Tibial nerve (tissue), 4 donors: Measurements from ENCODE around the gene ZC3H10. TPM values are rescaled to one million over a fixed set of nuclear protein-coding genes. Genes with fewer than 3 reads are reported as not detected.

Experiments used
- DNase-seq, 2 donors: peaks; one replicate each; pipeline ENCODE4 v3.0.0-alpha.2; 2019; ENCODE audit warnings: low spot score in 2 of 2
- H3K27ac ChIP-seq, 4 donors: fragments of 200-600 bp; sonication (generic) in 3 of 4; one replicate each; pipeline ENCODE4 v1.5.1; 2017 to 2019; ENCODE audit warnings: mild to moderate bottlenecking in 1 of 4
- H3K27me3 ChIP-seq, 2 donors: fragments of 200-600 bp; sonication (generic) in 1 of 2; one replicate each; pipeline versions ENCODE4 v1.5.1 to v1.6.0; 2017 to 2019
- H3K36me3 ChIP-seq, 3 donors: fragments of 200-600 bp; sonication (generic); one replicate each; pipeline ENCODE4 v1.5.1; 2018 to 2019
- H3K4me1 ChIP-seq, 4 donors: fragments of 200-600 bp; sonication (generic) in 3 of 4; one replicate each; pipeline ENCODE4 v1.5.1; 2017 to 2019
- H3K4me3 ChIP-seq, 4 donors: fragments of 200-600 bp; sonication (generic) in 3 of 4; one replicate each; pipeline ENCODE4 v1.5.1; 2017 to 2019; ENCODE audit warnings: mild to moderate bottlenecking in 1 of 4, moderate library complexity in 1 of 4
- H3K9me3 ChIP-seq, 4 donors: fragments of 200-600 bp; sonication (generic) in 3 of 4; one replicate each; pipeline ENCODE4 v1.5.1; 2017 to 2019
- CTCF ChIP-seq, 5 experiments: fragments of 200-600 bp in 3 of 5; fragments of 450-650 bp in 2 of 5; sonication (generic) in 3 of 5; IDR thresholded peaks; one replicate each; pipeline ENCODE4 v1.5.1; 2016 to 2019; ENCODE audit warnings: antibody characterized with exemption in 5 of 5, mild to moderate bottlenecking in 3 of 5, moderate library complexity in 2 of 5
- EP300 ChIP-seq, 2 donors: sonication (generic); formaldehyde crosslinking; IDR thresholded peaks; one replicate each; pipeline ENCODE4 v1.6.1; 2017; ENCODE audit warnings: antibody characterized with exemption in 2 of 2, mild to moderate bottlenecking in 1 of 2
- POLR2A ChIP-seq, 2 donors: fragments of 450-650 bp; IDR thresholded peaks; one replicate each; pipeline ENCODE4 v1.6.1; 2017; ENCODE audit warnings: antibody characterized with exemption in 2 of 2, mild to moderate bottlenecking in 2 of 2, moderate library complexity in 2 of 2
- WGBS, 2 donors: methylation state at CpG; one replicate each; pipeline ENCODE4 v1.1.5; 2018; 5-methylcytosine and 5-hydroxymethylcytosine counted together
- total RNA-seq, 4 donors: library from RNA; depleted of rRNA; stranded (reverse); fragments of >200 nt; gene quantifications; one replicate each; pipeline ENCODE4 v1.1.0, GENCODE V29; 2016

ZC3H10 gene
- total RNA-seq, 4 donors from 2014 or later = 2.9 to 5.1 (median 4.8) TPM

DNA sequence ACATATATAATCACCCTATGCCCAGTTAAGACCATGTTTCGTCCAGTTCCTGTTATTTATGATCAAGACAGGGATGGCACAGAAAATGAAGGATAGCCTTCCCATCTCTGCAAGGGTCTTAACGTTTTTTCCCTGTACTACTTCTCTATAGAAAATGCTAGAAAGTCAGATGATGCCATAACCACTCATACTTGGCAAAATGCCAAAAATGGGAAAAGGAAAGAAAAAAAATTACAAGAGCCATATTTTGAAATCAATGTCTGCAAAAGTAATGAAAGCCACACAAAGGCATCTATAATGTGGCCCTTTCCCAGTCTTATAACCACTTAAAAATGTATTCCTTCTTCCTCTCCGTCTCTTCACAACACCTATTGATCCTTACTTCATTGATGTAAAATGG lies 32.5 kb downstream of the ZC3H10 start:
- no peak overlapping the region for H3K4me3 ChIP-seq
- no peaks in the 10 kb centered on the region for H3K27me3 ChIP-seq
- no peak for TF ChIP-seq POLR2A (IDR thresholded peaks at IDR 0.05)
- TF ChIP-seq CTCF (IDR thresholded peaks at IDR 0.05) = no peak
- TF ChIP-seq EP300 (IDR thresholded peaks at IDR 0.05) = peak in 1 of 2 donors; percentile 28
- no peaks in the 10 kb centered on the region for H3K9me3 ChIP-seq
- H3K36me3 ChIP-seq = peaks cover 0 to 5% (median 0%) of the 10 kb centered on the region in 3 donors
- WGBS, 2 donors = 56 to 57% methylated on average over 3 of the region's 3 CpGs
- H3K4me1 ChIP-seq = peaks cover 0 to 51% (median 14%) of the 10 kb centered on the region in 4 donors
- no peak for DNase-seq
- H3K27ac ChIP-seq = peak overlapping the region in 1 of 4 donors; percentile 96

- peak in 1 of 2 donors; percentile 25 for DNase-seq
- no peaks in the 10 kb centered on the region for H3K9me3 ChIP-seq
- peaks cover 0 to 5% (median 0%) of the 10 kb centered on the region in 3 donors for H3K36me3 ChIP-seq
- no peak for TF ChIP-seq EP300 (IDR thresholded peaks at IDR 0.05)
- peak in 4 of 5 experiments; percentile 10 to 64 (median 41) for TF ChIP-seq CTCF (IDR thresholded peaks at IDR 0.05)
- no peak for TF ChIP-seq POLR2A (IDR thresholded peaks at IDR 0.05)
- peak overlapping the region; percentile 87 to 96 (median 92) for H3K27ac ChIP-seq
- H3K4me1 ChIP-seq = peaks cover 0 to 44% (median 12%) of the 10 kb centered on the region in 4 donors
- 6 to 9% methylated on average over 12 of the region's 12 CpGs for WGBS, 2 donors
- peak overlapping the region; percentile 55 to 74 (median 71) for H3K4me3 ChIP-seq
- H3K27me3 ChIP-seq = no peaks in the 10 kb centered on the region
Measured at GRCh38 chr12:56151672-56152131, 33.6 kb downstream of the ZC3H10 start.

GRCh38 chr12:56152132-56152755 lies 34.2 kb downstream of the ZC3H10 start, which contains the start of gene MYL6B:
Gene MYL6B, plus strand, starts transcription at chr12:56152587. Its CDS starts 1,332 bp downstream, at chr12:56153919.
- H3K4me1 ChIP-seq = peaks cover 0 to 44% (median 12%) of the 10 kb centered on the region in 4 donors
- no peaks in the 10 kb centered on the region for H3K27me3 ChIP-seq
- H3K4me3 ChIP-seq = peak within 1 kb of the TSS; percentile 55 to 74 (median 71)
- H3K36me3 ChIP-seq = peaks cover 0 to 5% (median 0%) of the 10 kb centered on the region in 3 donors
- H3K27ac ChIP-seq = peak within 1 kb of the TSS; percentile 87 to 96 (median 92)
- 0% methylated on average over 34 to 37 of the region's 37 CpGs for WGBS, 2 donors
- no peaks in the 10 kb centered on the region for H3K9me3 ChIP-seq
- peak; percentile 89 for DNase-seq
- TF ChIP-seq CTCF (IDR thresholded peaks at IDR 0.05) = peak in 1 of 5 experiments; percentile 15
- peak; percentile 93 to 95 for TF ChIP-seq EP300 (IDR thresholded peaks at IDR 0.05)
- TF ChIP-seq POLR2A (IDR thresholded peaks at IDR 0.05) = peak; percentile 43 to 62

GRCh38 chr12:56152756-56153677 lies 35.0 kb downstream of the ZC3H10 start:
- peak overlapping the region; percentile 87 to 96 (median 92) for H3K27ac ChIP-seq
- H3K4me1 ChIP-seq = peaks cover 0 to 46% (median 14%) of the 10 kb centered on the region in 4 donors
- no peaks in the 10 kb centered on the region for H3K9me3 ChIP-seq
- TF ChIP-seq CTCF (IDR thresholded peaks at IDR 0.05) (no peak), EP300 (IDR thresholded peaks at IDR 0.05) (no peak), POLR2A (IDR thresholded peaks at IDR 0.05) (no peak)
- DNase-seq = no peak
- H3K4me3 ChIP-seq = peak overlapping the region; percentile 55 to 74 (median 71)
- peaks cover 0 to 5% (median 0%) of the 10 kb centered on the region in 3 donors for H3K36me3 ChIP-seq
- no peaks in the 10 kb centered on the region for H3K27me3 ChIP-seq
- 2 to 5% methylated on average over 8 of the region's 8 CpGs for WGBS, 2 donors
